OCI-LY1 (cell line): ENCODE measurements around the gene TRIM63.

Experiments used
- H2AFZ ChIP-seq: fragments of 200-600 bp; sonication (generic), shearing (Covaris generic); 2 replicates; pipeline ENCODE4 v1.6.0; 2014; ENCODE audit warnings: antibody characterized with exemption, mild to moderate bottlenecking, low read length
- H3F3A ChIP-seq: fragments of 200-600 bp; sonication (generic), shearing (Covaris generic); 2 replicates; pipeline ENCODE4 v1.6.0; 2014; ENCODE audit warnings: mild to moderate bottlenecking, antibody characterized with exemption, low read length, moderate library complexity; ENCODE audit not compliant: insufficient read depth
- H3K27ac ChIP-seq: fragments of 200-600 bp; sonication (generic); 2 replicates; pipeline ENCODE4 v1.5.1; 2014; ENCODE audit warnings: low read length, mixed run types, mild to moderate bottlenecking, low read depth; ENCODE audit not compliant: poor library complexity, severe bottlenecking
- H3K27me3 ChIP-seq: fragments of 200-600 bp; sonication (generic); 2 replicates; pipeline ENCODE4 v1.6.0; 2014; ENCODE audit warnings: antibody characterized with exemption, mild to moderate bottlenecking, low read length, moderate library complexity; ENCODE audit not compliant: insufficient read depth
- H3K36me3 ChIP-seq: fragments of 200-600 bp; sonication (generic); 2 replicates; pipeline ENCODE4 v1.6.1; 2014; ENCODE audit warnings: mild to moderate bottlenecking, antibody characterized with exemption, low read length, moderate library complexity, mixed read lengths; ENCODE audit not compliant: insufficient read depth
- H3K4me1 ChIP-seq: fragments of 200-600 bp; sonication (generic); 2 replicates; pipeline ENCODE4 v1.5.1; 2014; ENCODE audit warnings: mild to moderate bottlenecking, low read length, moderate library complexity; ENCODE audit not compliant: insufficient read depth, severe bottlenecking
- H3K4me2 ChIP-seq: fragments of 200-600 bp; sonication (generic), shearing (Covaris generic); 2 replicates; pipeline ENCODE4 v1.6.1; 2014; ENCODE audit warnings: low read length
- H3K4me3 ChIP-seq: fragments of 200-600 bp; sonication (generic); 2 replicates; pipeline ENCODE4 v1.5.1; 2014; ENCODE audit warnings: low read length, low read depth, mild to moderate bottlenecking, mixed read lengths; ENCODE audit not compliant: poor library complexity, severe bottlenecking
- H3K79me2 ChIP-seq: fragments of 200-600 bp; shearing (Covaris generic); 2 replicates; pipeline ENCODE4 v1.6.1; 2016; ENCODE audit warnings: mixed run types, low read length, mixed read lengths; ENCODE audit not compliant: insufficient read depth
- H3K9ac ChIP-seq: fragments of 200-600 bp; sonication (generic), shearing (Covaris generic); 2 replicates; pipeline ENCODE4 v1.6.1; 2014; ENCODE audit warnings: mild to moderate bottlenecking, low read length, mixed read lengths
- H3K9me2 ChIP-seq: fragments of 200-600 bp; sonication (generic), shearing (Covaris generic); 2 replicates; pipeline ENCODE4 v1.6.1; 2014; ENCODE audit warnings: low read depth, mild to moderate bottlenecking, low read length, mixed read lengths
- H3K9me3 ChIP-seq: fragments of 200-600 bp; shearing (Covaris generic); 2 replicates; pipeline ENCODE4 v1.6.1; 2014; ENCODE audit warnings: low read length, mixed read lengths
- H4K20me1 ChIP-seq: fragments of 200-600 bp; sonication (generic), shearing (Covaris generic); 2 replicates; pipeline ENCODE4 v1.6.0; 2016; ENCODE audit warnings: mild to moderate bottlenecking, low read length; ENCODE audit not compliant: insufficient read depth
- EZH2 ChIP-seq: fragments of 200-600 bp; sonication (generic), shearing (Covaris generic); IDR thresholded peaks from 2 replicates; pipeline ENCODE4 v1.8.0; 2017; ENCODE audit warnings: borderline replicate concordance, mixed run types, mild to moderate bottlenecking, antibody characterized with exemption, low read length, moderate library complexity, mixed read lengths
- TF ChIP-seq, protein P1 (sequence below): fragments of 200-600 bp; sonication (generic), shearing (Covaris generic); IDR thresholded peaks from 2 replicates; pipeline ENCODE4 v1.5.1; 2017; ENCODE audit warnings: mild to moderate bottlenecking, antibody characterized with exemption, low read length, moderate library complexity, mixed read lengths

Gene TRIM63

DNA sequence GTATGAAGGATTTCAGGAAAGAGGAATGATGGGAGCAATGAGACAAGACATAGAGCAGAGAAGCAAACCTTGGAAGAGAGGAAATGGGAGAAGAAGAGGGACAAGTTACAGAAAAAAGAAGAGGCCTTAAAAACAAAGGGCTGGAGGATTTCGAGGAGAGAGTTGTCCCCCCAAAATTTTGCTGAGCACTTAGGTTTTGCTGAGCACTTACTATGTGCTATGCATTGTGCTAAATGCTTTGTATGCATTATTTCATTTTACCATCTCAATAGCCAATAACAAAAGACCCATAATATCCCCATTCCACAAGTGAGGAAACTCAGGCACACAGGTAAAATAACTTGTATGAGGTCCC lies 2.5 kb upstream of the TRIM63 start:
- H3K79me2 ChIP-seq = no peaks in the 10 kb centered on the region
- no peaks in the 10 kb centered on the region for H3K9me3 ChIP-seq
- no peaks in the 10 kb centered on the region for H3F3A ChIP-seq
- H3K36me3 ChIP-seq = no peaks in the 10 kb centered on the region
- H2AFZ ChIP-seq = no peak overlapping the region
- H3K9me2 ChIP-seq = no peaks in the 10 kb centered on the region
- H3K27ac ChIP-seq = no peak overlapping the region
- no peak overlapping the region for H3K4me2 ChIP-seq
- H3K27me3 ChIP-seq = 0 out of 2 replicates have a peak, but pooled peaks cover 3% of the 10 kb centered on the region
- TF ChIP-seq, protein P1, sequence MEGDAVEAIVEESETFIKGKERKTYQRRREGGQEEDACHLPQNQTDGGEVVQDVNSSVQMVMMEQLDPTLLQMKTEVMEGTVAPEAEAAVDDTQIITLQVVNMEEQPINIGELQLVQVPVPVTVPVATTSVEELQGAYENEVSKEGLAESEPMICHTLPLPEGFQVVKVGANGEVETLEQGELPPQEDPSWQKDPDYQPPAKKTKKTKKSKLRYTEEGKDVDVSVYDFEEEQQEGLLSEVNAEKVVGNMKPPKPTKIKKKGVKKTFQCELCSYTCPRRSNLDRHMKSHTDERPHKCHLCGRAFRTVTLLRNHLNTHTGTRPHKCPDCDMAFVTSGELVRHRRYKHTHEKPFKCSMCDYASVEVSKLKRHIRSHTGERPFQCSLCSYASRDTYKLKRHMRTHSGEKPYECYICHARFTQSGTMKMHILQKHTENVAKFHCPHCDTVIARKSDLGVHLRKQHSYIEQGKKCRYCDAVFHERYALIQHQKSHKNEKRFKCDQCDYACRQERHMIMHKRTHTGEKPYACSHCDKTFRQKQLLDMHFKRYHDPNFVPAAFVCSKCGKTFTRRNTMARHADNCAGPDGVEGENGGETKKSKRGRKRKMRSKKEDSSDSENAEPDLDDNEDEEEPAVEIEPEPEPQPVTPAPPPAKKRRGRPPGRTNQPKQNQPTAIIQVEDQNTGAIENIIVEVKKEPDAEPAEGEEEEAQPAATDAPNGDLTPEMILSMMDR = no peak
- no peak for TF ChIP-seq EZH2
- no peak overlapping the region for H3K4me3 ChIP-seq
- H3K4me1 ChIP-seq = no peaks in the 10 kb centered on the region
- no peak overlapping the region for H3K9ac ChIP-seq
- no peaks in the 10 kb centered on the region for H4K20me1 ChIP-seq

DNA sequence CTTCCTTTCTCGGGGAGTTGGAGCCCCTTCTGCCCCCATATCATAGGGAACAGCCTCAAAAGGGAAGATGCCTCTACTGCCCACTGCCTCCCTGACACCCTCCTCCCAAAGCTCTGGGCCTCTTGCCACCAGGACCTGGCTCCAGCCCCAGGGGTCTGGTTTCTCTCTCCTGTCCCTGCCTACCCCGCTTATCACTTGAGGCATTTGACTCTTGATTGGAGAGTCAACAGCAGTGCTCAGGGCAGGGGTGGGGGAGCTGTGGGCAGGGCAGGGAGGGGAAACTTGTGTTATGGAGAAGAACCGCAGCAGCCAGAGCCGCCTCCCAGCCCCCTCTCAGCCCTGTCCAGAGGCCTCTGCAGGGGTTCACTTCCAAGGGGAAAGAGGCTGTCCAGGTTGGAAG lies 573 bp downstream of the TRIM63 start:
- no peak overlapping the region for H3K4me2 ChIP-seq

DNA sequence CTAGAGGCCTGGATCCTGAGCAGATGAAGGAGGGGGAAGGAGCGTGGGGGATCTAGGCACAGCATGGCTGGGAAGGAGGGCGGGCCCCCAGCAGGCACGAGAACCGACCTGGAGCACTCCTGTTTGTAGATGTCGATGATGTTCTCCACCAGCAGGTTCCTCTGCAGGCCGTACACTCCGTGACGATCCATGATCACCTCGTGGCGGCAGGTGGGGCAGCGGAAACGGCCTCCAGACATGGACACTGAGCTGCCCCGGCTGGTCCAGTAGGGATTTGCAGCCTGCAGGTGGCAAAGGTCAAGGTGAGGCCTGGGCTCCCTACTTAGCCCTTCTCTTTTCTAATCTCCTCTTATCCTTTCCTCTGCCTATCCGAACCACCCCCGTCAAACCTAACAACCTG lies 1.3 kb downstream of the TRIM63 start:
- Histone ChIP-seq H3K9me3 (no peaks in the 10 kb centered on the region), H2AFZ (no peak overlapping the region), H3K4me1 (no peaks in the 10 kb centered on the region), H3F3A (no peaks in the 10 kb centered on the region), H3K36me3 (no peaks in the 10 kb centered on the region), H3K4me3 (no peak overlapping the region), H3K27ac (no peak overlapping the region), H3K4me2 (no peak overlapping the region), H3K9me2 (no peaks in the 10 kb centered on the region), H4K20me1 (no peaks in the 10 kb centered on the region), H3K79me2 (no peaks in the 10 kb centered on the region), H3K27me3 (no peaks in the 10 kb centered on the region), H3K9ac (no peak overlapping the region)
- TF ChIP-seq, protein P1 = no peak
- TF ChIP-seq EZH2 = no peak

More for the DNA sequence above, 573 bp downstream of the TRIM63 start:
- no peak for TF ChIP-seq EZH2
- TF ChIP-seq, protein P1 = no peak
- Histone ChIP-seq H3K9me3 (no peaks in the 10 kb centered on the region), H3K79me2 (no peaks in the 10 kb centered on the region), H3K4me1 (no peaks in the 10 kb centered on the region), H3F3A (no peaks in the 10 kb centered on the region), H3K9me2 (no peaks in the 10 kb centered on the region), H4K20me1 (no peaks in the 10 kb centered on the region), H3K4me3 (no peak overlapping the region), H3K9ac (no peak overlapping the region), H3K27ac (no peak overlapping the region), H3K36me3 (no peaks in the 10 kb centered on the region), H2AFZ (no peak overlapping the region), H3K27me3 (no peaks in the 10 kb centered on the region)
